SU-DHL-6 (cell line): ENCODE results near the gene KCTD10.

Source experiments
- CTCF ChIP-seq: fragments of 200-600 bp; sonication (generic); IDR thresholded peaks from one replicate; pipeline ENCODE4 v1.5.1; 2017; ENCODE audit warnings: antibody characterized with exemption, mild to moderate bottlenecking, low read length, moderate library complexity; ENCODE audit not compliant: insufficient read depth, poor library complexity, severe bottlenecking
- EZH2phosphoT487 ChIP-seq: fragments of 200-600 bp; sonication (generic), shearing (Covaris generic); conservative IDR thresholded peaks from 2 replicates; pipeline ENCODE4 v1.6.1; 2018; ENCODE audit warnings: mild to moderate bottlenecking, antibody characterized with exemption, low read length, moderate library complexity, mixed read lengths

GRCh38 chr12:109493938-109494337 is 16.8 kb upstream of the KCTD10 start:
- TF ChIP-seq CTCF, result no peak
- TF ChIP-seq EZH2phosphoT487, result no peak
